Body of pancreas (tissue), 4 donors: ENCODE results near the gene EMP2. TPM values are rescaled to one million over a fixed set of nuclear protein-coding genes. Genes with fewer than 3 reads are reported as not detected.
"Not testable (repeated sequence)": the region's sequence is repeated elsewhere in the genome, so short reads cannot be mapped to it uniquely, and the experiment has no call there.

Source experiments
- ATAC-seq: fragments of 150-250 bp; one replicate; pipeline ENCODE4 v1.9.1; 2016
- DNase-seq, 4 donors: peaks; one replicate each; pipeline ENCODE4 v3.0.0-alpha.2; 2019
- H3K27ac ChIP-seq, 4 donors: fragments of 200-600 bp; sonication (generic); 1 replicate in 3 of 4; 2 replicates in 1 of 4; pipeline versions ENCODE4 v1.5.1 to v1.6.1; 2016 to 2019; ENCODE audit warnings: mild to moderate bottlenecking in 1 of 4, mixed read lengths in 1 of 4, moderate library complexity in 1 of 4
- H3K27me3 ChIP-seq, 2 donors: fragments of 200-600 bp; sonication (generic); one replicate each; pipeline ENCODE4 v1.6.0; 2016; ENCODE audit warnings: mild to moderate bottlenecking in 1 of 2
- H3K36me3 ChIP-seq, 2 donors: fragments of 200-600 bp; sonication (generic); replicated peaks in 1 of 2; 2 replicates each; pipeline ENCODE4 v1.5.1; 2016; ENCODE audit warnings: low read depth in 2 of 2; ENCODE audit not compliant: insufficient read depth in 1 of 2
- H3K4me1 ChIP-seq: fragments of 200-600 bp; sonication (generic); one replicate; pipeline ENCODE4 v1.6.0; 2016
- H3K4me3 ChIP-seq, 2 donors: fragments of 200-600 bp; sonication (generic); 1 replicate in 1 of 2; 2 replicates in 1 of 2; pipeline ENCODE4 v1.5.1; 2016 to 2019
- H3K9me3 ChIP-seq, 3 donors: fragments of 200-600 bp; sonication (generic); 1 replicate in 2 of 3; 2 replicates in 1 of 3; pipeline ENCODE4 v1.5.1; 2016
- POLR2A ChIP-seq, 3 donors: fragments of 450-650 bp; IDR thresholded peaks; one replicate each; pipeline ENCODE4 v1.6.1; 2016; ENCODE audit warnings: antibody characterized with exemption in 3 of 3, mild to moderate bottlenecking in 2 of 3
- WGBS, 2 donors: methylation state at CpG; one replicate each; pipeline ENCODE4 v1.1.5; 2017; 5-methylcytosine and 5-hydroxymethylcytosine counted together
- intact Hi-C: fragments of 100-400 bp; cut with DNase I; formaldehyde crosslinking; loops from one replicate; pipeline ENCODE4 v1.15.1; 2023
- total RNA-seq, 2 donors: library from RNA; depleted of rRNA; stranded (reverse); fragments of >200 nt; gene quantifications; one replicate each; pipeline ENCODE4 v1.1.0, GENCODE V29; 2016
- TF ChIP-seq, protein P1 (sequence below), 7 experiments: fragments of 450-650 bp in 4 of 7; fragments of 200-600 bp in 3 of 7; sonication (generic) in 3 of 7; IDR thresholded peaks; one replicate each; pipeline ENCODE4 v1.5.1; 2016 to 2019; ENCODE audit warnings: antibody characterized with exemption in 7 of 7

EMP2 gene
- total RNA-seq, 2 donors from 2014 or later = 8.6 to 17.9 TPM

DNA sequence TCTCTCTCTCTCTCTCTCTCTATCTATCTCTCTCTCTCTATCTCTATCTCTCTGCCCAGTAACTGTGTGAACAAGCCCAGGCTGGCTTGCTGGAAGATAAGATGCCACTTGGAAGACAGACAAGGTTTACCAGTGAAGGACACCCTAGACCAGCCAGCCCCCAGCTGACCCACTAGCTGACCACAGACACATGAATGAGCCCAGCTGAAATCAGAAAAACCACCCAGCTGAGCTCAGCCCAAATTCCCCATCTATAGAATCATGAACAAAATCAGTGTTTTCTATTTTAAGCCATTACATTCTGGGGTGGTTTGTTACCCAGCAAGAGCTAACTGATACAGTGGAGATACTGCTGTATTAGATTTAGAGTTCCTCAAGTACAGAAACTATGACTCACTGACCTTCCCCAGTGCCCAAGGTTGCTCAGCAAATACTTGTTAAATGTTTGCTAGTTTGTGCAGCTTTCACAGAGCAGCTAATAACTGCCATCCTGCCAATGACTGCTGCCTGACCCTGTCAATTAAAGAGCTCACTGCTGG is 18.0 kb downstream of the EMP2 start:
- Histone ChIP-seq H3K4me1 (no peaks in the 10 kb centered on the region), H3K27me3 (no peaks in the 10 kb centered on the region), H3K27ac (no peak overlapping the region), H3K4me3 (no peak overlapping the region), H3K9me3 (peaks cover 0 to 8% (median 0%) of the 10 kb centered on the region in 3 donors), H3K36me3 (no peaks in the 10 kb centered on the region)
- TF ChIP-seq, protein P1, sequence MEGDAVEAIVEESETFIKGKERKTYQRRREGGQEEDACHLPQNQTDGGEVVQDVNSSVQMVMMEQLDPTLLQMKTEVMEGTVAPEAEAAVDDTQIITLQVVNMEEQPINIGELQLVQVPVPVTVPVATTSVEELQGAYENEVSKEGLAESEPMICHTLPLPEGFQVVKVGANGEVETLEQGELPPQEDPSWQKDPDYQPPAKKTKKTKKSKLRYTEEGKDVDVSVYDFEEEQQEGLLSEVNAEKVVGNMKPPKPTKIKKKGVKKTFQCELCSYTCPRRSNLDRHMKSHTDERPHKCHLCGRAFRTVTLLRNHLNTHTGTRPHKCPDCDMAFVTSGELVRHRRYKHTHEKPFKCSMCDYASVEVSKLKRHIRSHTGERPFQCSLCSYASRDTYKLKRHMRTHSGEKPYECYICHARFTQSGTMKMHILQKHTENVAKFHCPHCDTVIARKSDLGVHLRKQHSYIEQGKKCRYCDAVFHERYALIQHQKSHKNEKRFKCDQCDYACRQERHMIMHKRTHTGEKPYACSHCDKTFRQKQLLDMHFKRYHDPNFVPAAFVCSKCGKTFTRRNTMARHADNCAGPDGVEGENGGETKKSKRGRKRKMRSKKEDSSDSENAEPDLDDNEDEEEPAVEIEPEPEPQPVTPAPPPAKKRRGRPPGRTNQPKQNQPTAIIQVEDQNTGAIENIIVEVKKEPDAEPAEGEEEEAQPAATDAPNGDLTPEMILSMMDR (IDR thresholded peaks at IDR 0.05) = no peak
- TF ChIP-seq POLR2A (IDR thresholded peaks at IDR 0.05) = no peak
- DNase-seq (no peak), ATAC-seq (no peak)
- intact Hi-C loops = no loop called here

DNA sequence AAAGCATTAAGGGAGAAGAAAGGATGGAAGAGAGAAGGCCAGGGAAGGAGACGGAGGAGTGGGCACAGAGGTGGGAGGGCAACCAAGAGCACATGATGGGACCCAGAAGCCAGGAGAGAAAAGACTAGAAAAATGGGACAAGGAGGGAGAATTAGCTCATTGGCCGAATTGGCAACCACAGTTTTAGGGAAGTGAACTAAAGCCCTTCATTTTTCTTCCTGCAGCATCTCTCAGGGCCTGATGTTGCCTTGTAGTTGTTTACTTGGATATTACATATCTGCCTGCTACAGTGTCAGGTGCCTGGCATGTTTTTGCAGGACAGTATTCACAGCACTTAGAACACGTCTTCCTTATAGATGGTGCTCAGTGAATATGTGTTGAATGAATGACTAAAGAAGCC is 19.0 kb downstream of the EMP2 start:
- intact Hi-C loops = no loop called here
- Histone ChIP-seq H3K4me1 (no peaks in the 10 kb centered on the region), H3K36me3 (no peaks in the 10 kb centered on the region), H3K9me3 (peaks cover 0 to 8% (median 0%) of the 10 kb centered on the region in 3 donors), H3K27me3 (no peaks in the 10 kb centered on the region), H3K27ac (no peak overlapping the region), H3K4me3 (no peak overlapping the region)
- no peak for DNase-seq
- WGBS, 2 donors = 91 to 97% methylated on average over 3 of the region's 3 CpGs
- TF ChIP-seq, protein P1 (IDR thresholded peaks at IDR 0.05) = no peak
- TF ChIP-seq POLR2A (IDR thresholded peaks at IDR 0.05) = no peak
- no peak for ATAC-seq

DNA sequence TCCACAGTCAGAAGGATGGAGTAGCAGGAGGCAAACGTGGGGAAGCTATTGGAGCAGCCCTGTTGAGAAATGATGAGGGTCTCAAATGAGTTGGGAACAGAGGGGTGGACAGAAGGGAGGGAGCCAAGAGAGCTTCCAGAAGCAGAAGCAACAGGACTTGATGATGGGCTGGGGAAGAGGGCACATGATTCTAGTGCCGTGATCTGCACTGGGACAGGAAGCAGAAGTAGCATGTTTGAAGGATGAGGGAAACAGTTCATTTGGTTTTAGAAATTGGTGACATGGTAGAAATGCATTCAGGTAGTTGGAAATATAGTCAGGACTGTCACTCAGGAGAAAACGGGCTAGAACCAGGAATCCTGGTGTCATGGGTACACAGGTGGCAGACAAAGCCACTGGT is 19.4 kb downstream of the EMP2 start:
- no peak overlapping the region for H3K27ac ChIP-seq
- intact Hi-C loops = no loop called here

DNA sequence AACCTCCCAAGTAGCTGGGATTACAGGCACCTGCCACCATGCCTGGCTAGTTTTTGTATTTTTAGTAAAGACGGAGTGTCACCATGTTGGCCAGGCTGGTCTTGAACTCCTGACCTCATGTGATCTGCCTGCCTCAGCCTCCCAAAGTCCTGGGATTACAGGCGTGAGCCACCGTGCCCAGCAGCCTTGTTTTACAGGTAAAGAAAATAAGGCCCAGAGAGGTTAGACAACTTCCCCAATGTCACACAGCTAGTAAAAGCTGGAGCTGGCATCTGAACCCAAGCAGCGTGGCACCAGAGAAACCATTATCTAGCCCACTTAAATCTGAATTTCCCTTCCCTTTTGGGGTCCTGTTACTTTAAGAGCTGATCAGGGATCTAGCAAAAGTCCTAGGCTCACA is 20.6 kb downstream of the EMP2 start:
- H3K36me3 ChIP-seq, intact Hi-C loops, ATAC-seq, H3K27me3 ChIP-seq, H3K9me3 ChIP-seq, H3K4me1 ChIP-seq, H3K4me3 ChIP-seq, DNase-seq: not testable (repeated sequence)
- H3K27ac ChIP-seq = peak overlapping the region in 1 of 4 donors; percentile 69
- WGBS, 2 donors = 93% methylated on average over 4 of the region's 4 CpGs

More for the DNA sequence above, 19.4 kb downstream of the EMP2 start:
- DNase-seq (no peak), ATAC-seq (no peak)
- Histone ChIP-seq H3K4me3 (no peak overlapping the region), H3K9me3 (peaks cover 0 to 8% (median 0%) of the 10 kb centered on the region in 3 donors), H3K36me3 (no peaks in the 10 kb centered on the region), H3K27me3 (no peaks in the 10 kb centered on the region), H3K4me1 (no peaks in the 10 kb centered on the region)
- TF ChIP-seq POLR2A (IDR thresholded peaks at IDR 0.05) = no peak
- TF ChIP-seq, protein P1 (IDR thresholded peaks at IDR 0.05) = no peak
- WGBS, 2 donors = 74 to 85% methylated on average over 3 of the region's 3 CpGs

DNA sequence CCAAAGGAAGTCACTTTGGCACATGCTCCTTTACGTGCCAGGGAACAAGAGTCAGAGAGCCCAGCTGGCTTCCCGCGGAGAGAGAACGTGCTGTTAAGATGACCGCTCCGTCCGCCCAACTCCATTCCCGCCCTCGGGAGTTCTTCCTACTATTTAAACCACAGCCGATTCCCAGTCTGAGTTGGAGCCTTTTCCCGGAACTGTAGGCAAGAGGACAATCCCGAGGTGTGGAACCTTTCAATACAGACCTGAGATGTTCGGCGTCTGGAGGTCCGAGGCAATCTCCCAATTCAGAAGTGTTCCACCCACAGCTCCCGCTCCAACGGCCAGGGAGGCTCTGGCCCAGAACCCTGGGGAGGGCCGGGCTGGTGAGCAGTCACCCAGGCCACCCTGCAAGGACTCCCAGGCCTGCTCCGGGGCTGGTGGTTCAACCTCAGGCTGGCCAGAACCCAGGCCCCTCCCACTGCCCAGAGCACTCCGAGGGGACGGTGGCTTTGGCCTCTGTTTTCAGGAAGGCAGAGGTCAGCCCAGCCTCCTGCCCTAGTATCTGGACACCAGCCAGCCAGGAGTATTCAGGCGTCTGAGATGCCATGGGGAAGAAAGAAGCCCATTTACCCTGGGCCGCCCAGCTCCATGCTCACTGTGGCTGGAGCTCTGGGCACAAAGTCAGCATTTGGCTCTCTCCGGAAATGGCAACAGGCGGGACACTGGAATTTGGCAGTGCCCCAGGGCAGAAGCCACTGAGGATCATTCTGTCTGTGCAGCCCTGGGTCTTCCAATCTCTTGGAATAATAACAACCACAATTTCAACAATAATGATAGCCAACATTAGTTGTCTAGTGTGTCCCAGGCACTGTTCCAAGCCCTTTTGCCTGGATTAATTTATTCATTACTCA is 21.4 kb downstream of the EMP2 start:
- no peak overlapping the region for H3K4me3 ChIP-seq
- no peaks in the 10 kb centered on the region for H3K27me3 ChIP-seq
- peak overlapping the region; percentile 21 to 69 (median 37) for H3K27ac ChIP-seq
- intact Hi-C loops = no loop called here
- TF ChIP-seq POLR2A (IDR thresholded peaks at IDR 0.05) = no peak
- TF ChIP-seq, protein P1 (IDR thresholded peaks at IDR 0.05) = no peak
- ATAC-seq (peak; percentile 54), DNase-seq (peak; percentile 23 to 41 (median 32))
- H3K36me3 ChIP-seq = no peaks in the 10 kb centered on the region
- 73 to 85% methylated on average over 20 to 25 of the region's 25 CpGs for WGBS, 2 donors
- H3K4me1 ChIP-seq = no peaks in the 10 kb centered on the region
- H3K9me3 ChIP-seq = peaks cover 0 to 8% (median 0%) of the 10 kb centered on the region in 3 donors
